Stimulated activated CD8-positive, alpha-beta memory T cell treated with anti-CD3 and anti-CD28 coated beads, Interleukin-2, amount 100 ng/mL, for 48 hours (primary cell): Measurements from ENCODE around the gene WDR33.

Source experiments
- DNase-seq, 2 donors: peaks; one replicate each; pipeline ENCODE4 v3.0.0-alpha.2; 2020; ENCODE audit warnings: low read depth in 2 of 2

WDR33 gene

DNA sequence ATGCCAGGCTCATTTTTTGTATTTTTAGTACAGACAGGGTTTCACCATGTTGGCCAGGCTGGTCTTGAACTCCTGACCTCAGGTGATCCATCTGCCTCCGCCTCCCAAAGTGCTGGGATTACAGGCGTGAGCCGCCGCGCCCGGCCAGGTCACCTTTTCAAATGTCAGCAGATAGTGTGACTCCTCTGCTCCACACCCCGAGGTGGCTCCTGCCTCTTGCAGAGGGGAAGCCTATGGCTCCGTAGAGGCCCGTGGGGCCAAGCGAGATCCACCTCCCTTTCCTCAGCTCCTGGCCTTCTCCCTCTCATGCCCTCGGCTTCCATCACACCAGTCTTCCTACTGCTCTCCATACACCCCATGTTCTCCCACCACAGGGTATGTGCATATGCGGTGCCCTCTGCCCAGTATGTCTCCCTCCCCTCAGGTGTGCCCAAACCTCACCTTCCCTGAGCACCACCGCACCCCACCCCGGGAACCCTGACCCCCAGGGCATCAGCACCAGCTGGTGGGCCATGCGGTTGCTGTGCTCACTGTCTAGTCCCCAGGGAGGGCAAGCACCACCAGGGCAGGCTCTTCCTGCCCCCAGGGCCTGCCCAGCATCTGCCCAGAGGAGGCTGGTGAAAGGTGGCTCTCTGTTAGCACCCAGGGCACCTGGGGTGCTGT lies 154.3 kb downstream of the WDR33 start:
- no peak for DNase-seq

DNA sequence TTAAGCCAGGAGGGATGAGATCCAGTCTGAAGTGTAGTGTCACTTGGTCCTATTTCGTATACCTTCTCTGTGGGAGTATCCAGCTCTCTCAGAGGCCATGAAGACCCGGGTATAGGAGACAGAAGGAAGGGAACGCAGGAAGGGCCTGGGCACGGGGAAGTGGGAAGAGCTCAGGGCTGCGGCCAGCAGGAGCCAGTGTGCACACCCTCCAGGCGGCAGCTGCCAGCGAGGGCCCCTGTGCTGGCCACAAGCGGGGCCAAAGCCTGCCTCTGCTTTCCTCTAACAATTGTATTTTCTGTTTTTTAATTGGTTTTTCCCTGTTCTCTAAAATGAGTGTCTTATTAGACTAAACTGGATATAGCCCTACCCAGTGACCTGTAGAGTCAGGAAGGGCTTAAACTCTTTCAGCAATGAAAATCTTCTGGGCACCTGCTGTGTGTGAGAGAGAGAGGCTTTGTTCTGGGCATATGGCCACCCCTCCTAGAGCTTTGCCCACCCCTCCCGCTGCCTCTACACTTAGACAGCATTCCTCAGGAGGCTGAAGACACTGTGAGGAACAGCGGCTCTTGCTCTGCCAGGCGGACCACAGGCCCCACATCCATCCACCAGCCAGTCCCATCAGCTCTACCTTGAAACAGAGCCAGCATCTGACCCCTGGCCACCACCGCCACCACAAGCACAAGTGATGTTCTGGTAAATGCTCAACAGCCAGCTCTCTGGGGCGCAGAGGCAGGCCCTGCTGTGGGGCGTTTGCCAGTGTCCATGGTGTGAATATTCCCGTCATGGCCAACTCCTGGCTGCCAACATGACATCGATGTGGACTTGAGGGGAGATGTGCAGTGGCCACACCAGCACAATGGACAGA lies 155.5 kb downstream of the WDR33 start:
- no peak for DNase-seq

DNA sequence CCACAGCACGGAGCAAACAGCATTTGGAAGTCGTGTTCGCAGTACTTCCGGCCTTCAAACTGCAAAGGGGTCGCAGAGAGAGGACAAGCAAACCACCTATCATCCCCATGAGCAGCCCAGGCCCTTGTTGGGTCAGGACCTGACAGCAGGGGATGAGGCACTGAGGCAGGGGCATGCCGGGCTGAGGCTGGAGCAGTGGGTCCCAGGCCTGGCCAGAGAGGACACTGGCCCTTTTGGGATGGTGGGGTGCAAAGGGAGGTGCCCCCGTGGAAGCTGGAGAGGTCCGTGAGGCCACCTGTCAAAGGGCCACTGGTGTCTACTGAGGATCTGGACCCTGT lies 156.2 kb downstream of the WDR33 start:
- DNase-seq, result no peak

DNA sequence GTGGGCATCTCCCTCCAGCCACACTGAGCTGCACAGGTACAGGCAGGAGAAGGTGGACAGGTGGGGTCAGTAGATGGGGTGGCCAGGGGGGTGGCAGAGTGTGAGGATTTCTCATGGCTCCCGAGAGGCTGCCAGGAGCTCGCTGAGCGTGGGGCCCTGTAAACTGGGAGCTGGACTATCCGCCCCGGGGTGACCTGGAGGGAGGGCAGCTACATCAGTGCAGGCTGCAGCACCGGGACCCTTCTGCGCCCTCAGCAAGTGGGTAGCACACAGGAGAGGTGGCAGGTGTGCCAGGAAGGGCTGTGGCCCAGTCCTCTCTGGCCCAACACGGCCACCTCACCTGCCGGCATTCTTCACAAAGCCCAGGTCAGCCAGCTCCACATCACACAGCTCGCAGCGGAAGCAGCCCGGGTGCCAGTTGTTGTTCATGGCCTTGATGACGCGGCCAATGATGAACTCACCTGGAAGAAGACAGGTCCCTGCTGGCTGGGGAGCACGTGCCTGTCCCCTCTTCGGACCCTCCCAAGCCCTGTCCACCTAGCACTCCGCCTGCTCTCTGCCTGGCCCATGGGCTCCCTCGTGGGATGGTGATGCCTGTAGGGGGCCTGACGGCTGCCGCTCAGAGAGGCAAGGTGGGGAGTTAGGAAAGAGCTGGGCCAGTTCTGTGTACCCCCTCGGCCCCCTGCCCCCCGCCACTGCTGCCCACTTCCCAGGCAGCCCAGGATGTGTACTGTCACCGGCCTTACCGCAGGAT lies 156.7 kb downstream of the WDR33 start:
- no peak for DNase-seq

DNA sequence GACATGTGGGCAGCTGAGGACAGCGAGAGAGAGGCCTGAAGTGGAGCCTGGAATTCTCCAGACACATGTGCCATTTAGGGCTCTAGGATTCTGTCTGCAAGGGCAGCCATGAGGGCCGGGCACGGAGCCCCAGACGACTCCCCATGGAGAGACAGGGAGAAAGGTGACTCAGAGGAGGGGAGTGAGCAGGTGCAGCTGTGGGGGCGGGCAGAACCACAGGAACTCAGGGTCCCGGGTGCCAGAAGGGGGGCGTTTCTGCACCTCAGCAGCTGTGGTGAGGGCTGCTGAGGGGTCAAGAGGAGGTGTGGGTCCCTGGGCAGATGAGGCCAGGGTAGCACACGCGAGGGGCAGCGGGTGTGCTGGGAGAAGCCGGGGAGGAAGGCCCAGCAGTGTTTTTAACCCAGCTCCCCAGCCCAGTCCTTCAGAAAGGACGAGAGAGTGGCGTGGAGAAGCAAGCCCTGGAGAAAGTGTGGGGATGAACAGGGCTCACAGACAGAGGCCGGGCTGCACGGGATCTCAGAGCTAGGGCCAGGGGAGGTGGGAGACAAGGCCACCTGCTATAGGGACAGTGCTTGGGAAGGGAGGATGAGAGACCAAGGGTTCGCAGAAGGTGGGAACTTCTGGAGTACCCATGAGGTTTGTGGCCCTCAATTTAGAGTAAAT lies 157.4 kb downstream of the WDR33 start:
- DNase-seq, result no peak

DNA sequence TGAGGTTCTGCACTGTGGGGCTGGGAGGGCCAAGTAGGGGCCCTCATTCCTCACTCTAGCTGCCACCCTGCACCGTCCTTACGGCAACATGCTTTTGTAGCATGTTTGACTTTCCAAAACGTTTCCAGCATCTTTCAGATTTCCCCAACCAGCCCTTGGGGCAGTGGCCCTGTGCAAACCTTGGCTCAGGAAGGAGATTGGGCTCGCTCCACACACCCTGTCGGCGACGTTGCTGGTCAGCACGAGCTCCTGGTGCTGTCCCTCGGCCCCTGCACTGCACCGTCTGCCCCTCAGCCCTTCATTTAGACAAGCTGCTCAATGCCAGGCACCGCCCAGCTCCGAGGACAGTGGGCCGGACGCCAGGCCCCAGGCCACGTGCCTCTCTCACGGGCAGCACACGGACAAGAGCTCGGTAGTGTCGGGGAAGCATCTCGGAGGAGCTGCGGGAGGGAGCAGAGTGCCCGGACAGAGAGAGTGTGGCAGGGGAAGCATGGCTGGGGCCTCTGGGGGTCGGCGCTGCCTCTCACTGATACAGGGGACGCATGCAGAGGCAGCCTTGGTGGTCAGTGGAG lies 158.1 kb downstream of the WDR33 start:
- DNase-seq, result no peak

DNA sequence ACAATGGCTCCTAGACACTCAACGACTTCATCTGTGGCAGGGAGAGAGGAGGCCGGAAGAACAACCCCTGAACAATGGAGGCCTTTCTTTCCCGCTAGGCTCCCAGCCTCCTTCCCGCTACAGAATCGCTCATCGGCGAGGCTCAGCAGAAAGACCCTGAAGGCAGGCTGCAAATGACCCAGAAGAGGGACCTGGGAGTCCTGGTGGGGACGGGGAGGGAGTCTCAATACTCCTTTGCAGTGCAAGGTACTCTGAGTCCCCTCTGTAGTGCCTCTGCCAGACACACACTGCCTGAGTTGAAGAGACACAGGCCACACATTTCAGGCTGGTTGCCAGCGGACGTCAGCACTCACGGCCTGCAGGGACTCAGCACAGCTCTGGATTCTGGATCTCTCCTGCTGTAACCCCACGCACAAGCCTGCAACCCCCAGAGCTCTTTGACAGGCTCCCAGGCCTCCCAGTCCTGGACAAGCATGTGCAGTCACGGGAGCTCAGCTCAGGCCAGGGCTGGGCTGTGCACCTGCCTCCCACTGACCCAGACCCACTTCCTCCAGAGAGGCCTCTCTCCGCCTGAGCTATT lies 158.9 kb downstream of the WDR33 start:
- DNase-seq, result no peak

DNA sequence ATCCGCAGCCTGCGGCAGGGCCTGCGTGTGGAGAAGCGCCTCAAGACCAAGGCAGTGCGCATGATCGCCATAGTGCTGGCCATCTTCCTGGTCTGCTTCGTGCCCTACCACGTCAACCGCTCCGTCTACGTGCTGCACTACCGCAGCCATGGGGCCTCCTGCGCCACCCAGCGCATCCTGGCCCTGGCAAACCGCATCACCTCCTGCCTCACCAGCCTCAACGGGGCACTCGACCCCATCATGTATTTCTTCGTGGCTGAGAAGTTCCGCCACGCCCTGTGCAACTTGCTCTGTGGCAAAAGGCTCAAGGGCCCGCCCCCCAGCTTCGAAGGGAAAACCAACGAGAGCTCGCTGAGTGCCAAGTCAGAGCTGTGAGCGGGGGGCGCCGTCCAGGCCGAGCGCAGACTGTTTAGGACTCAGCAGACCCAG lies 159.6 kb downstream of the WDR33 start:
- DNase-seq, result no peak
